Transverse colon (tissue), 4 donors: Measurements from ENCODE around the gene VPS13D. TPM values are rescaled to one million over a fixed set of nuclear protein-coding genes. Genes with fewer than 3 reads are reported as not detected.

Source experiments
- DNase-seq: peaks from one replicate; pipeline ENCODE4 v3.0.0-alpha.2; 2019
- H3K27ac ChIP-seq, 4 donors: fragments of 200-600 bp; sonication (generic); 2 replicates each; pipeline ENCODE4 v1.5.1; 2016 to 2018; ENCODE audit warnings: inconsistent platforms in 4 of 4
- H3K27me3 ChIP-seq: fragments of 200-600 bp; sonication (generic); 2 replicates; pipeline ENCODE4 v1.5.1; 2017; ENCODE audit warnings: inconsistent platforms
- H3K36me3 ChIP-seq, 4 donors: fragments of 200-600 bp; sonication (generic); 2 replicates each; pipeline ENCODE4 v1.5.1; 2017 to 2019; ENCODE audit warnings: inconsistent platforms in 4 of 4
- H3K4me1 ChIP-seq, 4 donors: fragments of 200-600 bp; sonication (generic); 2 replicates each; pipeline ENCODE4 v1.5.1; 2017 to 2020; ENCODE audit warnings: inconsistent platforms in 4 of 4
- H3K4me3 ChIP-seq, 4 donors: fragments of 200-600 bp; sonication (generic); 1 replicate in 1 of 4; 2 replicates in 3 of 4; pipeline versions ENCODE4 v1.5.1 to v1.6.1; 2017 to 2019; ENCODE audit warnings: inconsistent platforms in 4 of 4
- H3K9me3 ChIP-seq, 2 donors: fragments of 200-600 bp; sonication (generic); 2 replicates each; pipeline ENCODE4 v1.5.1; 2017 to 2019; ENCODE audit warnings: inconsistent platforms in 2 of 2
- CTCF ChIP-seq, 5 experiments: fragments of 200-600 bp in 3 of 5; fragments of 450-650 bp in 2 of 5; sonication (generic) in 3 of 5; IDR thresholded peaks; 1 replicate in 2 of 5; 2 replicates in 3 of 5; pipeline ENCODE4 v1.5.1; 2016 to 2017; ENCODE audit warnings: antibody characterized with exemption in 5 of 5, inconsistent platforms in 3 of 5, mild to moderate bottlenecking in 2 of 5, moderate library complexity in 1 of 5
- EP300 ChIP-seq: sonication (generic); formaldehyde crosslinking; IDR thresholded peaks from one replicate; pipeline ENCODE4 v1.6.1; 2017; ENCODE audit warnings: antibody characterized with exemption, low read depth
- POLR2A ChIP-seq: fragments of 450-650 bp; IDR thresholded peaks from one replicate; pipeline ENCODE4 v1.6.1; 2016; ENCODE audit warnings: antibody characterized with exemption, mild to moderate bottlenecking, moderate library complexity
- POLR2AphosphoS5 ChIP-seq, 3 donors: sonication (generic); formaldehyde crosslinking; IDR thresholded peaks; one replicate each; pipeline ENCODE4 v1.6.1; 2016; ENCODE audit warnings: antibody characterized with exemption in 3 of 3
- WGBS, 2 donors: methylation state at CpG; one replicate each; pipeline ENCODE4 v1.1.5; 2018; ENCODE audit warnings: low coverage in 1 of 2; 5-methylcytosine and 5-hydroxymethylcytosine counted together
- in situ Hi-C, 4 donors: fragments of 200-750 bp; cut with MboI; loops; one replicate each; pipeline versions ENCODE4 v1.15.0 to v1.15.1; 2017; ENCODE audit warnings: low sequenced_read_pairs in 3 of 4, low pct_ligation_motif_present in 1 of 4, low pct_unique_long_range_greater_than_20kb in 1 of 4
- intact Hi-C: fragments of 100-400 bp; cut with DNase I; formaldehyde crosslinking; loops from one replicate; pipeline ENCODE4 v1.15.1; 2023; ENCODE audit warnings: low total_unique reads
- small RNA-seq, 4 donors: library from RNA; depleted of rRNA; stranded (forward); fragments of <200 nt; gene quantifications; one replicate each; pipeline ENCODE3, GENCODE V24; 2016
- total RNA-seq, 4 donors: library from RNA; depleted of rRNA; stranded (reverse); fragments of >200 nt; gene quantifications; one replicate each; pipeline ENCODE4 v1.1.0, GENCODE V29; 2016

The VPS13D gene
- total RNA-seq, 4 donors from 2014 or later = 101 to 136 (median 116) TPM

- 91% methylated on average over 5 of the region's 7 CpGs; no CpG with 5 or more reads in 1 of the 2 donors for WGBS, 2 donors
- Histone ChIP-seq H3K36me3 (no peaks in the 10 kb centered on the region), H3K27ac (no peak overlapping the region), H3K27me3 (no peaks in the 10 kb centered on the region), H3K9me3 (peaks cover 4 to 11% of the 10 kb centered on the region in 2 donors), H3K4me1 (peaks cover 6 to 18% (median 12%) of the 10 kb centered on the region in 4 donors), H3K4me3 (no peak overlapping the region)
- intact Hi-C loops (no loop called here), in situ Hi-C loops (no loop called here)
- TF ChIP-seq POLR2AphosphoS5 (IDR thresholded peaks at IDR 0.05) (no peak), CTCF (IDR thresholded peaks at IDR 0.05) (no peak), POLR2A (no peak), EP300 (no peak)
- DNase-seq = no peak
Measured at GRCh38 chr1:12561121-12561520, 331.3 kb downstream of the VPS13D start.

Small RNA genes within 50 kb of the gene (small RNA-seq; reads per million reads assigned to genes)
- 0 reads per million in 4 donors for gene MIR4632
- 0 reads per million in 4 donors for gene RF00156
- gene SNORA59A = 0 reads per million in 4 donors

Other genes with a start within 250 kb of the VPS13D start
- gene MFN2, start 249.6 kb upstream of the VPS13D start, total RNA-seq = 10 to 100 TPM; 72.1 to 92.8 (median 75.6) TPM
- gene MIIP, start 210.5 kb upstream of the VPS13D start, total RNA-seq = 10 to 100 TPM; 24.4 to 33.6 (median 27.7) TPM
- under 1 TPM in 1 of 4 donors, not detected in 3; 0.16 TPM for gene TNFRSF8, start 166.7 kb upstream of the VPS13D start, total RNA-seq
- 10 to 100 TPM; 11.1 to 17.3 (median 15.3) TPM for gene TNFRSF1B, start 63.0 kb upstream of the VPS13D start, total RNA-seq